GM19023 (cell line): ENCODE measurements around the gene SLC3A2.
"Not testable (repeated sequence)": the region's sequence is repeated elsewhere in the genome, so short reads cannot be mapped to it uniquely, and the experiment has no call there.

Experiments used
- ATAC-seq: cut with Tn5 transposase; IDR thresholded peaks from one replicate; pipeline ENCODE4 v1.9.1; 2021; ENCODE audit warnings: mild to moderate bottlenecking, moderate library complexity; ENCODE audit not compliant: unreplicated experiment

The SLC3A2 gene

DNA sequence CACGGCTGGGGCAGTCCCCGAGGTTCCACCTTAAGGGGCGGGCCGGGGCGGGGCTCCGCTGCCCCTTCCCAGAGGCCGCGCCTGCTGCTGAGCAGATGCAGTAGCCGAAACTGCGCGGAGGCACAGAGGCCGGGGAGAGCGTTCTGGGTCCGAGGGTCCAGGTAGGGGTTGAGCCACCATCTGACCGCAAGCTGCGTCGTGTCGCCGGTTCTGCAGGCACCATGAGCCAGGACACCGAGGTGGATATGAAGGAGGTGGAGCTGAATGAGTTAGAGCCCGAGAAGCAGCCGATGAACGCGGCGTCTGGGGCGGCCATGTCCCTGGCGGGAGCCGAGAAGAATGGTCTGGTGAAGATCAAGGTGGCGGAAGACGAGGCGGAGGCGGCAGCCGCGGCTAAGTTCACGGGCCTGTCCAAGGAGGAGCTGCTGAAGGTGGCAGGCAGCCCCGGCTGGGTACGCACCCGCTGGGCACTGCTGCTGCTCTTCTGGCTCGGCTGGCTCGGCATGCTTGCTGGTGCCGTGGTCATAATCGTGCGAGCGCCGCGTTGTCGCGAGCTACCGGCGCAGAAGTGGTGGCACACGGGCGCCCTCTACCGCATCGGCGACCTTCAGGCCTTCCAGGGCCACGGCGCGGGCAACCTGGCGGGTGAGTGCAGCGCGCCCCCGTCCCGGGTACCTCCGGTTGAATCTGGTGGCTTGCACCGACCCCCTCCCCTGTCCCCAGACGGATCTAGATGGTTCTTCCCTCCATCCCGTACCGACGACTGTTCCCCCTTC, at the start of gene SLC3A2:
TSS of gene SLC3A2 (plus strand) at position 94 of the 776 bp plus-strand sequence. CDS start at position 222, 128 bp downstream.
- ATAC-seq: peak; percentile 74

DNA sequence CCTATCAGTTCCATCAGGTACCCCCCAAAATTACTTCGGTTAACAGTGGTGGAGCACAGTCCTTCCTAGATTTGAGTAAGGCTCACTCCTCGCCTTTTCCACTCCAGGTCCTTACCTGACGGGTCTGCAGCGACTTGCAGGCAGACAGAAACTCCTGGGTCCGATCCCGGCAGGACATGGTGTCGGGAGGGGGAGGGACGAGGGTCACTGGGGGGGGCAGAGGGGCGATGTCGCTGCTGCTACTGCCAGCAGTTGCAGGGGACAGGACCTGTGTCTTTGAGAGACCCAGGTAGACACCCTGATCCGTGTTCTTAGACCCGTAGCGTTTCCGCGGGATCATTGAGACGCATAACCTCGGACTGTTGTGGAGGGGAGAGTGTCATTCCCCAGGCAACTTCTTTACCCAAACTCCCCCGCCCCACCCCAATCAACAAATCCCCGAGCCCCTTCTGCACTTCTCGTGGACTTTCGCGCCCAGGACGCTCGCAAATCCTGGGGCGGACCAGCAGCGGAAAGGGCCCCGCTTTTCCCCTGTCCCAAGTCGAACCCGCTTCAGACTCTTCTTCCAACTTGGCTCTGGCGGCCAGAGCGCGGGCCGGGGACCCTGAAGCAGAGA, 49.7 kb upstream of the SLC3A2 start:
- ATAC-seq: peak; percentile 2

DNA sequence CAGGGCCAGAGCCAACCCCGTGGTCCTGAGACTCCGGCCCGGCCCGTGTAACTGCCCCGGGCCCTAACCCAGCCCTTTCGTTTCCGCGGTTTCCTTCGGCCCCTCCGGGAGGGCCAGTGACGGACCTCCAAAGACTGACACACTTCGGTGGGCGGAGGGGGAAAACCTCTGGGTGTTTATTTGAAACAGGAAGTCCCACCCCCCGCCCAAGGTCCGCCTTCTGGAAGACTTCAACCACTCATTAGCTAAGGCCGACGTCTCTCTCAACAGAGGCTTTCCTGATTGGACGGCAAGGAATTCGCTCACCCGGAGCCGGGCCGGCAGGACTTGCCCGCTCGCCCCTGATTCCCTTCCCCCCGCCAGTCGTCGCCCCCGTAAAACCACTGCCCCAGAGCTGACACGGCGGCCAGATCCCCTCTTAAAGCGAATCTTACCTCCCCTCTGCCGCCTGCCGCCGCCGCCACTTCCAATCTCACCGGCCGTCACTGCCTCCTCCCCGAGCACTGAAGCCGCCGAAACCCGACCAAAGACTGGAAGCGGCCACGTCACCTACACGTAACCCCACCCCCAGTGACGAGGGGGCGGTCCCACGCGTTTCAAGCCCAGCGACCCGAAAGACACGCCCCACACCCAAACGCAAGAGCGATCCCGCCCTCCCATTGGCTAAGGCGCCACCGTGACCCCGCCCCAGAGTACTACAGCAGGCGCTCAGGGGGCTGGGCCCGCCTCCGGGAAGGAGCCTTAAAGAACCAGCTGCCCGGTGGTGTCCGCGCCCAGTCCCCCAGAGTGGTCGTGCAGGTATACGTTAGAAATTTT, 49.0 kb upstream of the SLC3A2 start, which contains the start of gene STX5:
TSS of gene STX5 (minus strand) at position 532 of the 816 bp plus-strand sequence. CDS start 808 bp downstream, outside the sequence.
- ATAC-seq: peak; percentile 88

DNA sequence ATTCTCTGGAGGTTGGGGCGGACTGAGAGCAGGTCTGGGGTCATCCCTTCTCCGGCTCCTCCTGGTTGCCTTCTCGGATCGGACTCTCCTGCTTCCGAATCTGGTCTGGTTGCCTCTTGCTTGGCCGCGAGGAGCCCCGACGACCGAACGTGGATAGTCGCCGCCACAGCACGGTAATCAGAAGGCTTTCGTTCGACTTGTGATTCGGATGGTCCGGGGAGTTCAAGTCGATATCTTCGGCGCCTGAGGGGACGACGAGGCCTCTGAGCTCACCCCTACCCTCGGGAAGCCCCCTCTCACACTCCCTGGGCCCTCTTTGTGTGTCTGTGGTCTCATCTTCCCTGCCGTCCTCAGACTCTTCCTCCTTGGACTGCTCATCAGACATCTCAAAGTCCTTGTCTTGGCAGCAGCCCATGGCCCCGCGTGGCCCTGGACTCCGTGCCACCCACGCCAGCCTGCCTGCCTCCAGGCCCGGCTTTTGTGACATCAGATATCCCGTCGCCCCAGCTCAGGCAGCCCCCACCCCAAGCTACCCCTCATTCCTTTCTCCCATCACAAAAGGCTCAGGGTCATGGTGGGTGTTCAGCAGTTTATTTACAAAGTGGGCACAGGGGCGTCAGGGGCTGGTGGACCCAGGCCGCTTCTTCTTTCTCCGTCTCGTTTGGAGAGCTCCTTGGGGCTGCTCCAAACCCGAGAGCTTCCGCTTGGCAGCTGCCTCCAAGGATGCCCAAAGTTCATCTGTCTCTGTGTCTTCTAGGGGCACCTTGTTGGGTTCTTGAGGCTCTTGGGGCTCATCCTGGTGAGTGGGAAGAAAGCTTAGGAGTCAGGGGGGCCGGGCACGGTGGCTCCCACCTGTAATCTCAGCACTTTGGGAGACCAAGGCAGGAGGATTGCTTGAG, 48.1 kb upstream of the SLC3A2 start, which contains the start of gene TEX54:
TSS of gene TEX54 (minus strand) at position 506 of the 899 bp plus-strand sequence.
- peak; percentile 6 for ATAC-seq

DNA sequence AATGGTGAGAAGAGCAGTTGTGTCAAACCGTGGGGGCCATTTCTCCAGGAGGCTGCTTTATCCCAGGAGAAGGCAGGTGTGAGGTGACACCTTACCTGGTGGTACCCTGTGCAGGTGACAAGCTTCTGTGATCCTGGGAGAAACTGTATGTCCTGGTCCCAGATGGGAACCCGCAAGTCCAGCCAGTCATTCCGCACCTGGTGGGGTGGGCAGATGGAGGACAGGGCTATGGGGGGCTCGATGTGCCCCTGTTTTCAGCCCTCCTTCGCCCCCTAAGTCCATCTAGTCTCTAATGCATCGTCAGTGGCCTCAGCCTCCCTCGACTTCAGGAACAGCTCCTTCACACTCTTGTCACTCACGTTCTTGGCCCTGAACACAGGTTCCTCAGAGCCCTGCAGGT, 45.4 kb upstream of the SLC3A2 start:
- ATAC-seq: no peak

DNA sequence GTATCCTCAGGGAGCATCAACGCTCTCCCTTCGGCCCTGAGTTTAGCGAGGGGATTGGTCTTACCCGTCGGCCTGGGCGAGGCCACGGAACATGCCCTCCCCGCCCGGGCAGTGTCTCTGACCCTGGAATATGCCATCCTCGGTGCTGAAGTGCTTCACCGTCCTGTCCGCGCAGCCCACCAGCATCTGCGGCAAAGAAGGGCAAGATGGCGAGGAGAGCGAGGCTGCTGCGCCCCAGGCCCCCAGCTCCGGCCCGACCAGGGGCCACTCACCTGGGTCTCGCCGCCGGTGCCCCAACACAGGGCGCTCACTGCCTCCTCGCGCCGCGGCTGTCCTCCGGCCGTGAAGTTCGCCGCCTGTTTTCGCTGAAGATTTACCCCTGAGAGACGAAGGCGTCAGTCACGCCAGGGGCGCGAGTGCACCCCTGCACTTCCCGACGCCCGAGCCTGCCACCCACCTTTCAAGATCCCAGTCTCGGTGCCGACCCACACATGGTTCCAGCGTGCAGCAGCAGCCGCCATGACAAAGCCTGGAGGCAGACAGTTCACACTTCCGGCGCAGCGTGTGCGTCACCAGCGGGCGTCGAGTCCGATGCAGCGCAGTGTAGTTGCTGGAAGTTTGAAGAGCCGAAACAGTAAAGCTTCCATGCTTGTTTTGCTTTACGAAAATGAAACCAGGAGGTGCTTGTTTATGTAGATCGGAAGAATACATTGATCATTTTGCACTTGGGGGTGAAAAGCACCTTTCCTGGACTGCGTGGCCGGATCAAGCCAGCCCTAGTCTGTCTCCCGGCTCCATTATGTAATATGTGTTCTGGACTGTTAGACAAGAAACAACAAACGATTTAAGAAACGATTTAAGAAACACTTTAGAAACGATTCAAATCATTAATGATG, 41.4 kb upstream of the SLC3A2 start, which contains the start of gene WDR74:
TSS of gene WDR74 (minus strand) at position 541 of the 896 bp plus-strand sequence. CDS start at position 521, 20 bp downstream.
- peak; percentile 40 for ATAC-seq

DNA sequence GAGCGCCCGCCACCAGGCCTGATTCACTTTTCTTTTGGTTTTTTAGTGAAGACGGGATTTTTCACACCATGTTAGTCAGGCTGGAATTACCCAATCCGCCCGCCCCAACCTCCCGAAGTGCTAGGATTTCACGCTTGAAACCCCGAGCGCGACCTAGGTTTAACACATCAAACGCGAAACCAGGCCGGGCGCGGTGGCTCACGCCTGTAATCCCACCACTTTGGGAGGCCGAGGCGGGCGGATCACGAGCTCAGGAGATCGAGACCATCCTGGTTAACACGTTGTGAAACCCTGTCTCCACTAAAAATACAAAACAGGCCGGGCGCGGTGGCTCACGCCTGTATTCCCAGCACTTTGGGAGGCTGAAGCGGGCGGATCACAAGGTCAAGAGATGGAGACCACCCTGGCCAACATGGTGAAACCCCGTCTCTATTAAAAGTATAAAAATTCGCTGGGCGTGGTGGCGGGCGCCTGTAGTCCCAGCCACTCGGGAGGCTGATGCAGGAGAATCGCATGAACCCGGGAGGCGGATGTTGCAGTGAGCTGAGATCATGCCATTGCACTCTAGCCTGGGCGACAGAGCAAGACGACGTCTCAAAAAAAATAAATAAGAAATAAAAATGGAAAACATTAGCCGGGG, 39.9 kb upstream of the SLC3A2 start:
- peak; percentile 4 for ATAC-seq

DNA sequence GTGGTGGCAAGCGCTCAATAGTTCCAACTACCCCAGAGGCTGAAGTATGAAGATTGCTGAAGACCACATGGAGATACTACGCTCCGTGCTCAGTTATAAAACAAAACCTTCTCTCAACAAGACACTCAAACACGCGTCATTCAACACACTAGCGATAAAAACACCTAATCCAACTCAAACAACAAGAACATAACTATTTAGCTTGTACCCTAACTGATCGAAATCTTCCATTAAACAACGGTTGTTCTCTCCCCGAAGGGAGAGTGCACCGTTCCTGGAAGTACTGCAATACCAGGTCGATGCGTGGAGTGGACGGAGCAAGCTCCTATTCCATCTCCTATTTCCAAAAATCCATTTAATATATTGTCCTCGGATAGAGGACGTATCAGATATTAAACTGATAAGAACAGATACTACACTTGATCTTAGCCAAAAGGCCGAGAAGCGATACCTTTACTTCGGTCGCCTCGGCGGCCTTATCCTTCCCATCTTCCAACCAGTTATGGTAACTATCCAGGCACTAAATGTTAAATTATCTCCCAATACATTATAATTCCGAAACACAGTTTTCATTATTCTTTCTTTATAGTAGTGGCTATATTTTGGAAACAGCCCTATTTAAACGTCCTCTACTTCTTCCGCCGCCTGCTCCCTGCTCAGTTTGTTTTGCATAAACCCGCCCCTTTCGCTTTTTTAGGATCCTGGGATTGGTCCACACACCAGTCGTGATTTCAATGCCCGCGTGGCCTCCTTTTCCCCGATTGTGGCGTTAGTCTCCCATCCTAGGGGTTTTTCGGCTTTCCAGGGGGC, 39.1 kb upstream of the SLC3A2 start:
- peak; percentile 51 for ATAC-seq

DNA sequence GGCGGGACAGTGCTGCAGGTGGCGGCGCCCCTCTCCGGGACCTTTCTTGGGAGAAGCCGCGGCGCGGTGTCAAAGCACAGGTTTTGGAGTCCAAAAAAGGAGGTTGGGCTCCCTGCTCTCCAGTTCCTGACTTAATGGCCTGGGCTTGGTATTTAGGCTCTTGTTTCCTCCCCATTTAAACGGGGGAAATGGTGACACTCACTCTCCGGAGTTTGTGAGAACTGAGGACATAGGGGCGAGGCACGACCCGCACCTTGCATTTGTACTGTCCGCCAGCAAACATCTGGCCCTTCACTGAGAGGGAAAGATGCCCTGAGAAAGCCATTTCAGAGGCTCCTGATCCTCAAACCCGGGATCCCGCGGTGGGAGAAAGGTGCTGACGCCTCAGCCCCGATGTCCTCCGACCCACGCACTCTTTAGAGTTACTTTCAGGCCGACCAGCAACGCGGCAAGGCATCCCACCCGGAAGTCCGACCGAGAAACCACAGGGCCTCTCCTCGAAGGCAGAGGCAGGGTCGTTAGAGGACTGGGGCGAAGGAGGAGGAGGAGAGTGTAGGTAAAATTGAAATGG, 38.4 kb upstream of the SLC3A2 start:
- ATAC-seq: no peak

DNA sequence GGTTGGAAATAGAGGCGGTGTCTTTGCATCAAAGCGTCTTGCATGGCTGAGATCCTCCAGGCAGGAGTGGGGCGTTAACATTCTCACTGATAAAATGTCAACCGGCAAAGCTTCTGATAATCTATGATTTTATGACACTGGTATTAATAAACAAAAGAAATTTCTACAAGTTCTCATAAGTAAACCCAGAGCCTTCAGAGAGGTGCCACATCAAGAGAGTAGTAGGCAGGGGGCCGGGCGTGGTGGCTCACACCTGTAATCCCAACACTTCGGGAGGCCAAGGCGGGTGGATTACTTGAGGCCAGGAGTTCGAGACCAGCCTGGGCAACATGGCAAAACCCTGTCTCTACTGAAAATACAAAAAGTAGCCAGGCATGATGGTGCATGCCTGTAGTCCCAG, 37.8 kb upstream of the SLC3A2 start:
- ATAC-seq: not testable (repeated sequence)

DNA sequence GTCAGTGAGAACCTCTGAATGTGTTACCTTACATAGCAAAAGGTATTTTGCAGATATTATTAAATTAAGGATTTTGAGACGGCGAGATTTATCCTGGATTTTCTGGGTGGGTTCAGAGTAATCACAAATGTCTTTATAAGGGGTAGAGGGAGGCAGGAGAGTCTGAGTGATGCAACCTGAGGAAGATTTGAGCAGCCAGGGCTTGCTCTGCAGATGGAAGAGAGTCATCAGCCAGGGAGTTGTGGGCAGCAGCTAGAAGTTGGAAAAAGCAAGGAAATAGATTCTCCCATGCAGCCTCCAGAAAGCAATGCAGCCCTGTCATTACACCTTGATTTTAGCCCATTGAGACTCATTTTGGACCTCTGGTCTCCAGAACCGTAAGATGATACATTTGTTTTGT, 37.2 kb upstream of the SLC3A2 start:
- no peak for ATAC-seq

DNA sequence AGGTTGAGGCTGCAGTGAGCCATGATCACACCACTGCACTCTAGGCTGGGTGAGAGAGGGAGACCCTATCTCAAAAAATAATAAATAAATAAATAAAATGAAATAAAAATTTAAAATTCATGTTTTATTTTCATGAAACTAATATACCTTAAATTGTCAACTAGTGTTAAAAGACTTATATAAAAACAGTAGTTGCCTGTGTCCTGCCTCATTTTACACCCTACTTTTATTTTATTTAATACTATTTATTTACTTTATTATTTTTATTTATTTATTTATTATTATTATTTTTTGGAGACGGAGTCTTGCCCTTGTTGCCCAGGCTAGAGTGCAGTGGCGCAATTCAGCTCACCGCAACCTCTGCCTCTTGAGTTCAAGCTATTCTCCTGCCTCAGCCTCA, 36.5 kb upstream of the SLC3A2 start:
- no peak for ATAC-seq

DNA sequence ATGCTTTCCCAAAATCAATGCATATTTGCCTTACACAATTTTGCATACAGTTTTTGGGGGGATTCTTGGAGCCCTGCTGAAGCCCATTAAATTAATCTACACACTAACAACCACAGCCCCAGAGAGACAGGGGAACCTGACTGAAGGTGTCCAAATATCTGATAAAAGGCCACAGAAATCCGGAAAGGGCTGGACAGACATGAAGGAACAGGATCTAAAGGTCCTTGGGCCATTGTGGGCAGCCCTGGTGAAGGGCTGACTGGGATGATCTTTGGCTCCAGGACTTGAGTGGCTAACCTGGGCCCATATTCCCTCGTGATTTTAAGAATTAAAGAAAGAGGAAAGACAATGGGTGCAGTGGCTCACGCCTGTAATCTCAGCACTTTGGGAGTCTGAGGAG, 34.5 kb upstream of the SLC3A2 start:
- ATAC-seq: no peak

DNA sequence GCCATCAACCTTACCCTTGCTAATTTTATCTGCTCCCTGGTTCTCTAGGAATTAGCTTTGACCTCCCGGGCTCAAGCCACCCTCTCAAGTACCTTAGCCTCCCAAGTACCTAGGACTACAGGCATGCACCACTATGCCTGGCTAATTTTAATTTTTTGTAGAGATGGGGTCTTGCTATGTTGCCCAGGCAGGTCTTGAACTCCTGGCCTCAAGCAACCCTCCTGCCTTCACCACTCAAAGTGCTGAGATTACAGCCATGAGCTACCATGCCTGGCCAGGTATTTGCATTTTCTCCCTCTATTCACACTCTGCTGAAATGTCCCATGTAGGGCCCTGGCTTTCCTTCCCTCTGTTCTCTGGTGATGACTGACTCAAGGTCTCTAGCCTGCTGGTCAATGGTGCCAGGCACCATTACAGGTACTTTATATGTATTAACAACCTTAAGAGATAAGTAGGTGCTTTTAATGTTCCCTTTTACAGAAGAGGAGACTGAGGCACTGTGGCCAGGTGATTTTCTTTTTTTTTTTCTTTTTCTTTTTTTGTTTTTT, 32.9 kb upstream of the SLC3A2 start:
- no peak for ATAC-seq

DNA sequence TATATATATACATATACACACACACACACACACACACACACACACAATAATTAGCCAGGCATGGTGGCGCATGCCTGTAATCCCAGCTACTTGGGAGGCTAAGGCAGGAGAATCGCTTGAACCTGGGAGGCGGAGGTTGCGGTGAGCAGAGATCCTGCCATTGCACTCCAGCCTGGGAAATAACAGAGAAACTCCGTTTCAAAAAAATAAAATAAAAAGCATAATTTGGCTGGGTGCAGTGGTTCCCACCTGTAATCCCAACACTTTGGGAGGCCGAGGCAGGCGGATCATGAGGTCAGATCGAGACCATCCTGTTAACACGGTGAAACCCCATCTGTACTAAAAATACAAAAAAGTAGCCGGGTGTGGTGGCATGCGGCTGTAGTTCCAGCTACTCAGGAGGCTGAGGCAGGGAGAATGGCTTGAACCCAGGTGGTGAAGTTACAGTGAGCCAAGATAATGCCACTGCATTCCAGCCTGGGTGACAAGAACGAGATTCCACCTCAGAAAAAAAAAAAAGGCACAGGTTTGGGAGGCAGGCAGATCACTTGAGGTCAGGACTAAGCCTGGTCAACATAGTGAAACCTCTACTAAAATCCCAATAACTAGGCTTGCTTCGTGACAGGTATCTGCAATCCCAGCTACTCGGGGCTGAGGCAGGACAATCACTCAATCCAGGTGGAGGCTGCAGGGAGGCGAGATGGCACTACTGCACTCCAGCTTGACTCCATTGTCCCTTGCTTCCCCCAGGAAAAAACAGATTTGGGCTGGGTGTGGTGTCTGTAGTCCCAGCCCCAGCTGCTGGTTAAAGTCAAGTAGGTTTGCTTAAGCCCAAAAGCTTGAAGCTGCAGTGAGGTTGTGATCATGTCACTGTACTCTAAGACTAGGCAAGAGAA, 29.5 kb upstream of the SLC3A2 start:
- no peak for ATAC-seq

DNA sequence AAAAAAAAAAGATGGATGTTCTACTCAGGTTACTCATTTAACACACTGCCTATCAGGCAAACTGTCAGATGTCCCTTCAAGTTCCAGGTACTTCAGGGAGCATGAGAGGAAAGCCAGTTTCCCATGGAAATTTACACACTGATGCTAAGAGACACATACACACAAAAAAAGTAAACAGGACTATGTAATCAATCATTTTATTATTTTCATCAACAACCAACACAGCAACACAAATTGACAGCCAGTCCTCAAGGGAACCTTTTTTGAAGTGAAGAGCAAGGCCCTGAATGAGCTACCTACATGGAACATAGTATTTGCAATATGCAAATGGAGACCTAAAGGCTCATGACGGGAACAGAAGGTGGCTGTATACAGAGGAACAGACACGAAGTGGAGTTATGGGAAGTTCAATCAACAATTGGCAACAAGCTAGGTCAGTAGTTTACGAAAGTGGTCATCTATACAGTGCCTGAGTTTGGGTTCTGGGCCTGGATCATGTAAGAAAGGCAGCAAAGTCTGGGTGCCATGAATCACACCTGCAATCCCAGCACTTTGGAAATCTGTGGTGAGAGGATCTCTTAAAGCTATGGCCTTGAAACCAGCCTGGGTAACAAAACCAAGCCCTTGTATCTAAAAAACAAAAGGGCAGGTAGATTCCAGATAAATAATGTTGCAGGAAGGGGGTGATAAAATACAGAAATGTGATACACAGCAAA, 28.7 kb upstream of the SLC3A2 start:
- ATAC-seq: no peak
